Natural killer cell (primary cell): ENCODE data around the gene F2RL3. TPM values are rescaled to one million over a fixed set of nuclear protein-coding genes. Genes with fewer than 3 reads are reported as not detected.

Experiments
- ATAC-seq, 3 donors: fragments of 150-1000 bp in 2 of 3; fragments of 200-7000 bp in 1 of 3; cut with Tn5 transposase; 1 replicate in 1 of 3; 2 replicates in 2 of 3; pipeline ENCODE4 v1.10.0; 2021; ENCODE audit warnings: mild to moderate bottlenecking in 2 of 3, moderate library complexity in 2 of 3
- DNase-seq, 2 donors: peaks; one replicate each; pipeline versions ENCODE4 v3.0.0 to v3.0.0-alpha.2; 2013 to 2021; ENCODE audit warnings: mixed read lengths in 1 of 2
- H3K27ac ChIP-seq: one replicate; pipeline ENCODE4 v1.5.1; 2013; ENCODE audit warnings: mild to moderate bottlenecking, low read length
- H3K27me3 ChIP-seq: one replicate; pipeline ENCODE4 v1.6.1; 2013; ENCODE audit warnings: low read length; ENCODE audit not compliant: control insufficient read depth, insufficient read depth
- H3K36me3 ChIP-seq: one replicate; pipeline ENCODE4 v1.6.1; 2013; ENCODE audit warnings: low read length; ENCODE audit not compliant: control insufficient read depth, insufficient read depth
- H3K4me1 ChIP-seq: one replicate; pipeline ENCODE4 v1.6.1; 2013; ENCODE audit warnings: low read length; ENCODE audit not compliant: control insufficient read depth, insufficient read depth
- H3K4me3 ChIP-seq: one replicate; pipeline ENCODE4 v1.5.1; 2013; ENCODE audit warnings: low read length
- H3K9me3 ChIP-seq: one replicate; pipeline ENCODE4 v1.6.1; 2013; ENCODE audit warnings: low read length; ENCODE audit not compliant: control insufficient read depth, insufficient read depth
- H3K27ac Mint-ChIP-seq, 2 donors: one replicate each; pipeline ENCODE4 v1.8.0; 2022; ENCODE audit warnings: mild to moderate bottlenecking in 2 of 2, mixed read lengths in 2 of 2, moderate library complexity in 1 of 2
- H3K27me3 Mint-ChIP-seq, 2 donors: one replicate each; pipeline ENCODE4 v1.8.0; 2022; ENCODE audit warnings: low read depth in 2 of 2, mixed read lengths in 2 of 2
- H3K36me3 Mint-ChIP-seq: one replicate; pipeline ENCODE4 v1.8.0; 2022; ENCODE audit warnings: mixed read lengths
- H3K4me1 Mint-ChIP-seq, 2 donors: one replicate each; pipeline ENCODE4 v1.8.0; 2022; ENCODE audit warnings: mixed read lengths in 2 of 2
- H3K4me3 Mint-ChIP-seq: one replicate; pipeline ENCODE4 v1.8.0; 2022; ENCODE audit warnings: mild to moderate bottlenecking, moderate library complexity, mixed read lengths
- H3K9me3 Mint-ChIP-seq, 2 donors: one replicate each; pipeline ENCODE4 v1.8.0; 2022; ENCODE audit warnings: mixed read lengths in 2 of 2
- CTCF ChIP-seq: fragments of 200-600 bp; IDR thresholded peaks from one replicate; pipeline ENCODE4 v1.8.0; 2022; ENCODE audit warnings: antibody characterized with exemption
- WGBS: methylation state at CpG from one replicate; pipeline ENCODE4 v1.1.7; 2013; ENCODE audit warnings: missing lambda C conversion rate; ENCODE audit not compliant: insufficient coverage; 5-methylcytosine and 5-hydroxymethylcytosine counted together
- intact Hi-C: fragments of 100-400 bp; cut with micrococcal nuclease; formaldehyde crosslinking; loops from one replicate; pipeline ENCODE4 v1.14.2; 2022
- total RNA-seq, 4 donors: library from RNA; stranded (reverse); fragments of 120-200 nt in 1 of 4; gene quantifications; one replicate each; pipeline versions ENCODE4 v1.2.3 to v1.2.4, GENCODE V29; 2013 to 2022

Gene F2RL3
- total RNA-seq, 3 donors from 2014 or later (not counting 1 experiment from before 2014, with no cell fraction given): 0.24 to 0.39 (median 0.28) TPM

- TF ChIP-seq CTCF: no peak
- DNase-seq: no peak
- intact Hi-C loops: no loop called here
- H3K9me3 Mint-ChIP-seq: no peaks in the 10 kb centered on the region
- no peak for ATAC-seq
- no peak overlapping the region for H3K27ac Mint-ChIP-seq
- peaks cover 0 to 3% of the 10 kb centered on the region in 2 donors for H3K27me3 Mint-ChIP-seq
- Histone ChIP-seq H3K27ac (no peak overlapping the region), H3K9me3 (no peaks in the 10 kb centered on the region), H3K27me3 (peaks cover 2% of the 10 kb centered on the region), H3K4me3 (no peak overlapping the region), H3K4me1 (peaks cover 31% of the 10 kb centered on the region), H3K36me3 (no peaks in the 10 kb centered on the region)
- H3K4me3 Mint-ChIP-seq: no peak overlapping the region
- H3K4me1 Mint-ChIP-seq: peaks cover 14 to 21% of the 10 kb centered on the region in 2 donors
- no peaks in the 10 kb centered on the region for H3K36me3 Mint-ChIP-seq
- WGBS: 86% methylated on average over 19 of the region's 19 CpGs
Measured at GRCh38 chr19:16901491-16902175, 12.8 kb downstream of the F2RL3 start.

GRCh38 chr19:16902545-16902944, 13.7 kb downstream of the F2RL3 start:
- no peak for DNase-seq
- Mint-ChIP-seq H3K4me1 (peaks cover 14 to 15% of the 10 kb centered on the region in 2 donors), H3K27ac (no peak overlapping the region)

GRCh38 chr19:16903347-16903746, 14.5 kb downstream of the F2RL3 start:
- intact Hi-C loops: no loop called here
- ATAC-seq (no peak), DNase-seq (no peak)
- Mint-ChIP-seq H3K4me1 (peaks cover 13 to 15% of the 10 kb centered on the region in 2 donors), H3K9me3 (no peaks in the 10 kb centered on the region), H3K4me3 (no peak overlapping the region), H3K36me3 (no peaks in the 10 kb centered on the region), H3K27me3 (peaks cover 0 to 3% of the 10 kb centered on the region in 2 donors), H3K27ac (no peak overlapping the region)
- Histone ChIP-seq H3K9me3 (no peaks in the 10 kb centered on the region), H3K27me3 (peaks cover 2% of the 10 kb centered on the region), H3K36me3 (no peaks in the 10 kb centered on the region), H3K27ac (no peak overlapping the region), H3K4me3 (no peak overlapping the region), H3K4me1 (peaks cover 17% of the 10 kb centered on the region)
- 89% methylated on average over 7 of the region's 7 CpGs for WGBS
- no peak for TF ChIP-seq CTCF

More at GRCh38 chr19:16902545-16902944, 13.7 kb downstream of the F2RL3 start:
- Histone ChIP-seq H3K36me3 (no peaks in the 10 kb centered on the region), H3K27ac (no peak overlapping the region), H3K27me3 (peaks cover 2% of the 10 kb centered on the region), H3K9me3 (no peaks in the 10 kb centered on the region), H3K4me3 (no peak overlapping the region), H3K4me1 (peaks cover 25% of the 10 kb centered on the region)
- no peak for TF ChIP-seq CTCF
- Mint-ChIP-seq H3K27me3 (peaks cover 0 to 3% of the 10 kb centered on the region in 2 donors), H3K9me3 (no peaks in the 10 kb centered on the region), H3K36me3 (no peaks in the 10 kb centered on the region), H3K4me3 (no peak overlapping the region)
- intact Hi-C loops: no loop called here
- ATAC-seq: no peak
- WGBS: 95% methylated on average over 12 of the region's 12 CpGs

GRCh38 chr19:16904599-16904998, 15.8 kb downstream of the F2RL3 start:
- Mint-ChIP-seq H3K27me3 (peaks cover 0 to 3% of the 10 kb centered on the region in 2 donors), H3K4me1 (peaks cover 5 to 6% of the 10 kb centered on the region in 2 donors), H3K36me3 (no peaks in the 10 kb centered on the region), H3K4me3 (no peak overlapping the region), H3K27ac (no peak overlapping the region), H3K9me3 (no peaks in the 10 kb centered on the region)
- no peak for ATAC-seq
- no peak overlapping the region for H3K4me3 ChIP-seq
- no peak overlapping the region for H3K27ac ChIP-seq
- H3K9me3 ChIP-seq: no peaks in the 10 kb centered on the region
- no peak for TF ChIP-seq CTCF
- intact Hi-C loops: no loop called here
- no peaks in the 10 kb centered on the region for H3K36me3 ChIP-seq
- H3K4me1 ChIP-seq: peaks cover 7% of the 10 kb centered on the region
- peaks cover 2% of the 10 kb centered on the region for H3K27me3 ChIP-seq
- no peak for DNase-seq
- WGBS: 44% methylated on average over 5 of the region's 5 CpGs
